GM20000 (cell line): ENCODE data around the gene FOXR2.

Source experiments
- DNase-seq: peaks from one replicate; pipeline ENCODE4 v3.0.0; 2012; ENCODE audit warnings: low spot score
- CTCF ChIP-seq: IDR thresholded peaks from 2 replicates; pipeline ENCODE4 v1.5.1; 2012; ENCODE audit warnings: mild to moderate bottlenecking, control low read depth; ENCODE audit errors: extremely low read depth, missing control alignments

Gene FOXR2

GRCh38 chrX:55668084-55668483, 44.9 kb downstream of the FOXR2 start:
- no peak for TF ChIP-seq CTCF

More at GRCh38 chrX:55668084-55668483, 44.9 kb downstream of the FOXR2 start:
- DNase-seq, result no peak
